NCI-H82 treated with DMSO at 0.1 percent for 48 hours (cell line): Measurements from ENCODE around the gene LAMB1.

ENCODE experiments used
- DNase-seq: peaks from one replicate; lab custom pipeline; 2025; ENCODE audit not compliant: unreplicated experiment; lab: John Stamatoyannopoulos, UW

LAMB1 gene

GRCh38 chr7:107949443-107949935 lies 53.5 kb downstream of the LAMB1 start:
- DNase-seq: no peak

- DNase-seq: no peak
These were observed 54.1 kb downstream of the LAMB1 start for GRCh38 chr7:107948645-107949442.

GRCh38 chr7:107946881-107947280 lies 56.1 kb downstream of the LAMB1 start:
- no peak for DNase-seq

- no peak for DNase-seq
These were observed 56.5 kb downstream of the LAMB1 start for GRCh38 chr7:107946451-107946850.

- no peak for DNase-seq
These were observed 57.6 kb downstream of the LAMB1 start for GRCh38 chr7:107945332-107945731.

- DNase-seq: no peak
These were observed 58.4 kb downstream of the LAMB1 start for GRCh38 chr7:107944411-107945169.

GRCh38 chr7:107943018-107943417 lies 59.9 kb downstream of the LAMB1 start:
- no peak for DNase-seq

GRCh38 chr7:107940951-107941350 lies 62.0 kb downstream of the LAMB1 start:
- DNase-seq: no peak

- DNase-seq: no peak
These were observed 63.1 kb downstream of the LAMB1 start for GRCh38 chr7:107939573-107940489.

GRCh38 chr7:107938456-107939250 lies 64.3 kb downstream of the LAMB1 start:
- no peak for DNase-seq

GRCh38 chr7:107937531-107937930 lies 65.4 kb downstream of the LAMB1 start:
- DNase-seq: no peak

- DNase-seq: no peak
These were observed 66.6 kb downstream of the LAMB1 start for GRCh38 chr7:107936312-107936711.

GRCh38 chr7:107934991-107935770 lies 67.8 kb downstream of the LAMB1 start:
- DNase-seq: no peak

GRCh38 chr7:107933386-107934013 lies 69.5 kb downstream of the LAMB1 start:
- DNase-seq: no peak

- no peak for DNase-seq
These were observed 70.2 kb downstream of the LAMB1 start for GRCh38 chr7:107932805-107933204.

- no peak for DNase-seq
These were observed 71.0 kb downstream of the LAMB1 start for GRCh38 chr7:107931740-107932515.

GRCh38 chr7:107926481-107926880 lies 76.5 kb downstream of the LAMB1 start:
- DNase-seq: no peak

- no peak for DNase-seq
These were observed 78.0 kb downstream of the LAMB1 start for GRCh38 chr7:107924841-107925504.
